DOHH2 (cell line): ENCODE results near the gene CNN1.

Experiments used
- H3F3A ChIP-seq: fragments of 200-600 bp; sonication (generic), shearing (Covaris generic); 2 replicates; pipeline ENCODE4 v1.6.0; 2016; ENCODE audit warnings: antibody characterized with exemption, mild to moderate bottlenecking; ENCODE audit not compliant: control insufficient read depth, insufficient read depth
- H3K27ac ChIP-seq: fragments of 200-600 bp; sonication (generic); 2 replicates; pipeline ENCODE4 v1.5.1; 2014; ENCODE audit warnings: low read depth, mild to moderate bottlenecking, low read length, moderate library complexity
- H3K27me3 ChIP-seq: fragments of 200-600 bp; sonication (generic); 2 replicates; pipeline ENCODE4 v1.6.1; 2014; ENCODE audit warnings: mild to moderate bottlenecking, low read length, mixed read lengths; ENCODE audit not compliant: control insufficient read depth
- H3K36me3 ChIP-seq: fragments of 200-600 bp; sonication (generic); 2 replicates; pipeline ENCODE4 v1.6.1; 2014; ENCODE audit warnings: mild to moderate bottlenecking, low read length, moderate library complexity, mixed read lengths; ENCODE audit not compliant: control insufficient read depth
- H3K4me1 ChIP-seq: fragments of 200-600 bp; sonication (generic); 2 replicates; pipeline ENCODE4 v1.6.1; 2014; ENCODE audit warnings: mild to moderate bottlenecking, low read length, mixed read lengths; ENCODE audit not compliant: control insufficient read depth
- H3K4me2 ChIP-seq: fragments of 200-600 bp; sonication (generic); 2 replicates; pipeline ENCODE4 v1.6.0; 2014; ENCODE audit warnings: mild to moderate bottlenecking, low read length, moderate library complexity
- H3K4me3 ChIP-seq: fragments of 200-600 bp; sonication (generic); 2 replicates; pipeline ENCODE4 v1.5.1; 2014; ENCODE audit warnings: mild to moderate bottlenecking, low read length, mixed read lengths
- H3K79me2 ChIP-seq: fragments of 200-600 bp; sonication (generic); 2 replicates; pipeline ENCODE4 v1.6.1; 2014; ENCODE audit warnings: mild to moderate bottlenecking, low read length, mixed read lengths; ENCODE audit not compliant: control insufficient read depth
- H3K9me2 ChIP-seq: fragments of 200-600 bp; sonication (generic); replicated peaks from 2 replicates; pipeline ENCODE4 v1.6.1; 2014; ENCODE audit warnings: mild to moderate bottlenecking, low read length, mixed read lengths; ENCODE audit not compliant: control insufficient read depth
- H3K9me3 ChIP-seq: fragments of 200-600 bp; sonication (generic); 2 replicates; pipeline ENCODE4 v1.6.1; 2014; ENCODE audit warnings: antibody characterized with exemption, low read length, mixed read lengths; ENCODE audit not compliant: control insufficient read depth, insufficient read depth
- H4K20me1 ChIP-seq: fragments of 200-600 bp; sonication (generic); 2 replicates; pipeline ENCODE4 v1.6.0; 2014; ENCODE audit warnings: low read depth, mild to moderate bottlenecking, antibody characterized with exemption, low read length, moderate library complexity; ENCODE audit not compliant: control insufficient read depth, insufficient read depth
- CTCF ChIP-seq: fragments of 200-600 bp; sonication (generic); IDR thresholded peaks from one replicate; pipeline ENCODE4 v1.5.1; 2014; ENCODE audit warnings: antibody characterized with exemption, mild to moderate bottlenecking, low read depth, low read length; ENCODE audit not compliant: poor library complexity, severe bottlenecking
- EZH2phosphoT487 ChIP-seq: fragments of 200-600 bp; sonication (generic); IDR thresholded peaks from 2 replicates; pipeline ENCODE4 v1.6.1; 2017; ENCODE audit warnings: borderline replicate concordance, mild to moderate bottlenecking, antibody characterized with exemption, low read length, moderate library complexity, mixed read lengths

Gene CNN1

GRCh38 chr19:11586331-11586730, 47.7 kb downstream of the CNN1 start:
- Histone ChIP-seq H3K4me3 (no peak overlapping the region), H3K36me3 (no peaks in the 10 kb centered on the region), H3K79me2 (no peaks in the 10 kb centered on the region), H3K27me3 (no peaks in the 10 kb centered on the region), H3K4me1 (peaks cover 45% of the 10 kb centered on the region), H3K9me2 (no peaks in the 10 kb centered on the region), H3F3A (peaks cover 27% of the 10 kb centered on the region), H4K20me1 (no peaks in the 10 kb centered on the region), H3K4me2 (no peak overlapping the region), H3K27ac (no peak overlapping the region), H3K9me3 (no peaks in the 10 kb centered on the region)
- TF ChIP-seq EZH2phosphoT487, result no peak
- no peak for TF ChIP-seq CTCF

- peaks cover 34% of the 10 kb centered on the region for H3K4me1 ChIP-seq
- no peaks in the 10 kb centered on the region for H3K9me2 ChIP-seq
- no peaks in the 10 kb centered on the region for H3K36me3 ChIP-seq
- no peaks in the 10 kb centered on the region for H3K79me2 ChIP-seq
- no peak overlapping the region for H3K4me3 ChIP-seq
- H3K27ac ChIP-seq, result no peak overlapping the region; the same call in 1 of the 2 replicates
- H3F3A ChIP-seq, result peaks cover 16% of the 10 kb centered on the region
- H4K20me1 ChIP-seq, result no peaks in the 10 kb centered on the region
- H3K4me2 ChIP-seq, result peak overlapping the region; percentile 21
- no peaks in the 10 kb centered on the region for H3K27me3 ChIP-seq
- H3K9me3 ChIP-seq, result no peaks in the 10 kb centered on the region
- peak; percentile 92 for TF ChIP-seq CTCF
- TF ChIP-seq EZH2phosphoT487, result no peak
Observed at GRCh38 chr19:11587302-11587974, 48.8 kb downstream of the CNN1 start.

- Histone ChIP-seq H3K27ac (no peak overlapping the region), H4K20me1 (no peaks in the 10 kb centered on the region), H3K79me2 (no peaks in the 10 kb centered on the region), H3F3A (peaks cover 14% of the 10 kb centered on the region), H3K36me3 (no peaks in the 10 kb centered on the region), H3K9me3 (no peaks in the 10 kb centered on the region), H3K9me2 (no peaks in the 10 kb centered on the region), H3K27me3 (no peaks in the 10 kb centered on the region), H3K4me3 (no peak overlapping the region), H3K4me2 (peak overlapping the region; percentile 21), H3K4me1 (peaks cover 27% of the 10 kb centered on the region)
- peak; percentile 40 for TF ChIP-seq CTCF
- no peak for TF ChIP-seq EZH2phosphoT487
Observed at GRCh38 chr19:11587975-11588631, 49.5 kb downstream of the CNN1 start.
